B cell (primary cell): Measurements from ENCODE around the gene CRACR2A.

Source experiments
- CTCF ChIP-seq: fragments of 200-600 bp; IDR thresholded peaks from one replicate; pipeline ENCODE4 v1.8.0; 2022; ENCODE audit warnings: antibody characterized with exemption, mild to moderate bottlenecking
- EZH2 ChIP-seq: IDR thresholded peaks from 2 replicates; pipeline ENCODE4 v1.6.1; 2012; ENCODE audit warnings: borderline replicate concordance, low read depth, mild to moderate bottlenecking, moderate library complexity, low read length; ENCODE audit not compliant: insufficient read depth, poor library complexity, severe bottlenecking

- TF ChIP-seq CTCF (no peak), EZH2 (no peak)
These were observed 16.1 kb upstream of the CRACR2A start for GRCh38 chr12:3768911-3769447.
